Measurements from ENCODE around the gene PGAP2.

DNA sequence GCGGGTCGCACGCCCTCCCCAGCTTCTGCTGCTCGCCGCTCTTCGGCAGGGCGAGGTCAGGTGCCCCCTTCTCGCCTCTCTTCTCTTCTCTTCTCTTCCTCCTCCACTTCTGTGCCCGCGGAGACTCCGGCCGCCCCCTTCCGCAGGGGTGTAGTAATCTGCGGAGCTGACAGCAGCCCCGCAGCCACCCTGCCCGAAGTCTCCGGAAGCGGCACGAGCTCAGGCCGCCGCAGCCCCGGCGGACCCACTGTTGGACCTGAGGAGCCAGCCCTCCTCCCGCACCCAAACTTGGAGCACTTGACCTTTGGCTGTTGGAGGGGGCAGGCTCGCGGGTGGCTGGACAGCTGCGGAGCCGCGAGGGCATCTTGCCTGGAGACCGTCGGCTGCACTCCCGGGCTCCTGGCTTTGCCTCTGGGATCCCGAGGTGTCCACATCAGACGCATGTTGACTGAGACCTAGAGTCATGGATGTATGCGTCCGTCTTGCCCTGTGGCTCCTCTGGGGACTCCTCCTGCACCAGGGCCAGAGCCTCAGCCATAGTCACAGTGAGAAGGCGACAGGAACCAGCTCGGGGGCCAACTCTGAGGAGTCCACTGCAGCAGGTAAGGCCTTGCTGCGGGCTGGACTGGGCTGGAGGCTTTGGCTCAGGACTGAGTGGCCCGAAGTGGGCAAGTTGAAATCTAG is 47.6 kb downstream of the PGAP2 start:
- TF ChIP-seq POLR2A (IDR thresholded peaks at IDR 0.05) = no peak
- TF ChIP-seq, protein P1, sequence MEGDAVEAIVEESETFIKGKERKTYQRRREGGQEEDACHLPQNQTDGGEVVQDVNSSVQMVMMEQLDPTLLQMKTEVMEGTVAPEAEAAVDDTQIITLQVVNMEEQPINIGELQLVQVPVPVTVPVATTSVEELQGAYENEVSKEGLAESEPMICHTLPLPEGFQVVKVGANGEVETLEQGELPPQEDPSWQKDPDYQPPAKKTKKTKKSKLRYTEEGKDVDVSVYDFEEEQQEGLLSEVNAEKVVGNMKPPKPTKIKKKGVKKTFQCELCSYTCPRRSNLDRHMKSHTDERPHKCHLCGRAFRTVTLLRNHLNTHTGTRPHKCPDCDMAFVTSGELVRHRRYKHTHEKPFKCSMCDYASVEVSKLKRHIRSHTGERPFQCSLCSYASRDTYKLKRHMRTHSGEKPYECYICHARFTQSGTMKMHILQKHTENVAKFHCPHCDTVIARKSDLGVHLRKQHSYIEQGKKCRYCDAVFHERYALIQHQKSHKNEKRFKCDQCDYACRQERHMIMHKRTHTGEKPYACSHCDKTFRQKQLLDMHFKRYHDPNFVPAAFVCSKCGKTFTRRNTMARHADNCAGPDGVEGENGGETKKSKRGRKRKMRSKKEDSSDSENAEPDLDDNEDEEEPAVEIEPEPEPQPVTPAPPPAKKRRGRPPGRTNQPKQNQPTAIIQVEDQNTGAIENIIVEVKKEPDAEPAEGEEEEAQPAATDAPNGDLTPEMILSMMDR (IDR thresholded peaks at IDR 0.05) = no peak

Measured in ovary (tissue), 3 donors.